Measurements from ENCODE around the gene IRF4.

DNA sequence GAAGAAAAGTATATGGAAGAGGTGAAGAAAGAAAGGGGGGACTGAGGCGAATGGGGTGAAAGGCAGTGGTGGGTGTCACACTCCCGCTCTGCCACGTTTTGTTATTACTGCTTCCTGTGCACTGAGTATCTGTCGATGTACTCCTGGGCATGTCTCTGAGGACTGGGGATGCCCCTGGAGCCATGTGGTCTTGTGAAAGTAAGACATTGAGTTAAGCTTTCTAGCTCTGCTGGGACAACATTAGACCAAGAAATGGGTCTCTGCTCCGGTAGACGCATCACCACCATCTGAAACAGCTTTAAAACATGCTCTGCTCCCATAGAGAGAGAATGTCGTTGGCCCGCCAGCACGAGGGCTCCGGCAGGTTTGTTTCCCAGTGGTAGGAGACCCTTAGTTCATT is 40.0 kb downstream of the IRF4 start:
- TF ChIP-seq CTCF (conservative IDR thresholded peaks at IDR 0.05; ENCODE audit: low read depth in 2 of 2) = no peak
- no peak for TF ChIP-seq EZH2 (IDR thresholded peaks at IDR 0.05; ENCODE audit: low read depth, unreplicated experiment)
- no peak for TF ChIP-seq POLR2AphosphoS5 (IDR thresholded peaks at IDR 0.05; ENCODE audit: low read depth)
- no peak for TF ChIP-seq REST (IDR thresholded peaks at IDR 0.05; ENCODE audit: unreplicated experiment)
- TF ChIP-seq ZNF331 (CRISPR knock-in tag; IDR thresholded peaks at IDR 0.05; ENCODE audit: low read depth) = no peak
- TF ChIP-seq EZH2phosphoT487 (IDR thresholded peaks at IDR 0.05; ENCODE audit: unreplicated experiment) = no peak
- no peak for TF ChIP-seq JUNB (IDR thresholded peaks at IDR 0.05; ENCODE audit: unreplicated experiment)
- TF ChIP-seq NANOG (IDR thresholded peaks at IDR 0.05; ENCODE audit: borderline replicate concordance) = no peak
- TF ChIP-seq CREB1 (CRISPR knock-in tag; IDR thresholded peaks at IDR 0.05; ENCODE audit: low read depth) = no peak
- TF ChIP-seq ZNF462 (CRISPR knock-in tag; IDR thresholded peaks at IDR 0.05) = no peak
- TF ChIP-seq, protein P1, sequence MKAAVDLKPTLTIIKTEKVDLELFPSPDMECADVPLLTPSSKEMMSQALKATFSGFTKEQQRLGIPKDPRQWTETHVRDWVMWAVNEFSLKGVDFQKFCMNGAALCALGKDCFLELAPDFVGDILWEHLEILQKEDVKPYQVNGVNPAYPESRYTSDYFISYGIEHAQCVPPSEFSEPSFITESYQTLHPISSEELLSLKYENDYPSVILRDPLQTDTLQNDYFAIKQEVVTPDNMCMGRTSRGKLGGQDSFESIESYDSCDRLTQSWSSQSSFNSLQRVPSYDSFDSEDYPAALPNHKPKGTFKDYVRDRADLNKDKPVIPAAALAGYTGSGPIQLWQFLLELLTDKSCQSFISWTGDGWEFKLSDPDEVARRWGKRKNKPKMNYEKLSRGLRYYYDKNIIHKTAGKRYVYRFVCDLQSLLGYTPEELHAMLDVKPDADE (IDR thresholded peaks at IDR 0.05) = no peak
- no peak for TF ChIP-seq STAT1 (IDR thresholded peaks at IDR 0.05; ENCODE audit: unreplicated experiment)
- TF ChIP-seq ZNF114 (CRISPR knock-in tag; IDR thresholded peaks at IDR 0.05) = no peak

Measured in GM23338 (cell line).